GM18873 (cell line): ENCODE measurements around the gene PLOD1.
A peak's percentile ranks its signal among the peaks of the same experiment; 100 is the strongest.

Experiments used
- ATAC-seq: cut with Tn5 transposase; IDR thresholded peaks from one replicate; pipeline ENCODE4 v1.9.1; 2021; ENCODE audit warnings: mild to moderate bottlenecking, moderate library complexity, moderate number of reproducible peaks; ENCODE audit not compliant: unreplicated experiment, low FRiP score

The PLOD1 gene

GRCh38 chr1:11970441-11971185 is 36.1 kb downstream of the PLOD1 start:
- no peak for ATAC-seq

DNA sequence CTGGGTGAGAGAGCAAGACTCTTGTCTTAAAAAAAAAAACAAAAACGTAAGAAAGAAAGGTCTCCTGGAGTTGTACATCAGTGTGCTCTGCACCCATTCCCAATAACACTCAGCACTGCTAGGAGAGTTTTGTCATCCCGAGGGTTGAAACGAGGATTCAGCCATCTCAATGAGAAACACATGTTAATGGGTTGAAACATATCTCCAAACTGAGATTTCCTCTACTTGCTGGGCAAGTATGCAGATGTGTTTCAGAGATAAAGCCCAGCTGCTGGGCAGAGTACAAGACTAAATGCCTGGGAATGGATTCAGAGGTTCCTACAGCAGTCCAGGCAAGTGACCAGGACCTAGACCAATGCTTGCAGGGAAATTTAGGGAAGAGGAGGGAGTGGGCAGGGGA is 43.1 kb downstream of the PLOD1 start:
- no peak for ATAC-seq

- ATAC-seq: no peak
Observed at GRCh38 chr1:11978301-11978700, 43.8 kb downstream of the PLOD1 start.

DNA sequence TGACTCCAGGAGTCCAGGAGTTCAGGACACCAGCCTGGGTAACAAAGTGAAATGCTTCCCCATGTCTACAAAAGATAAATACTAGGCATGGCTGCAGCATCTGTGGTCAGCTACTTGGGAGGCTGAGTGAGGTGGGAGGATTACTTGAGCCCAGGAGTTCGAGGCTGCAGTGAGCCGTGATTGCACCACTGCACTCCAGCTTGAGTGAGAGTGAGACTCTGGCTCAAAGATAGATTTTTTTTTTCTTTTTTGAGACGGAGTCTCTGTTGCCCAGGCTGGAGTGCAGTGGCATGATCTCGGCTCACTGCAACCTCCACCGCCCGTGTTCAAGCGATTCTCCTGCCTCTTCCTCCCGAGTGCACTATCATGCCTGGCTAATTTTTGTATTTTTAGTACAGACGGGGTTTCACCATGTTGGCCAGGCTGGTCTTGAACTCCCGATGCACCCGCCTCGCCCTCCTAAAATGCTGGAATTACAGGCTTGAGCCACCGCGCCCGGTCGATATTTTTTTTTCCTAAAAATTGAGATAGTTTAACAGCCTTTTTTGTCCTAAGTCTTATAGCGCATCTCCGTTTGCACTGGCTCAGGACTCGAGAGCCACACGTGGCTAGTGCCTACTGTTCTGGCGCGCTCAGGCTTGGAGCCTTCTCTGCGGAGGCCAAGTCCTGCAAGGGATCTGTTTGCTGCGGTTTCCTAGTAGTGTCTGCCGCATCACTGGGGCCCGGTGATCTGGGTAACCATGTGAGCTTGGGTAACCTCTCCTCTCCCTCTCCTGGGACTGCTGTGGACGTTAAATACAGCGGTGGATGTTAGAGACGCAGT is 44.7 kb downstream of the PLOD1 start:
- no peak for ATAC-seq

- ATAC-seq: peak; percentile 81
Observed at GRCh38 chr1:11979851-11980675, 45.5 kb downstream of the PLOD1 start, which contains the start of gene MFN2. TSS of gene MFN2 (plus strand) at chr1:11980444. CDS start at chr1:11989169, 8,725 bp downstream.

- ATAC-seq: no peak
Observed at GRCh38 chr1:11980676-11980972, 46.1 kb downstream of the PLOD1 start.

GRCh38 chr1:11981378-11982009 is 47.0 kb downstream of the PLOD1 start:
- ATAC-seq: no peak

GRCh38 chr1:11982010-11982392 is 47.5 kb downstream of the PLOD1 start:
- no peak for ATAC-seq

DNA sequence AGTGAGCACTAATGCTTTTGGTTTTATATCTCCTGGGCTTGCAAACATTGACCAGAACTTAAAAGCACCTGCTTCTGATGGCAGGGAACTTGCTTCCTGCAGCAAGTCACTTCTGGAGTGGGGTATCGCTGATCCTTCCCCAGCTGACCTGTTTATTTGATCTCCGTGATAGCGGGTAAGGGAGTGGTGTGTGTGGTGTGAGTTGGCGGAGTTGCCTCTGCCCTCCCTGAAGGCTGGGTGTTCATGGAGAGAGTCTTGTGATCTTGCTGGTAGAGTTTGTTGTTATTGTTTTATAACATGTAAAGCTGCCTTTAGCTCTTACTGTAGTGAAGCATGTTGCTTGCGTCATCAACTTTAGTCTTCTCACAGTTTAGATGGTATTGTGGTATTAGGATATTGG is 49.6 kb downstream of the PLOD1 start:
- ATAC-seq: no peak

DNA sequence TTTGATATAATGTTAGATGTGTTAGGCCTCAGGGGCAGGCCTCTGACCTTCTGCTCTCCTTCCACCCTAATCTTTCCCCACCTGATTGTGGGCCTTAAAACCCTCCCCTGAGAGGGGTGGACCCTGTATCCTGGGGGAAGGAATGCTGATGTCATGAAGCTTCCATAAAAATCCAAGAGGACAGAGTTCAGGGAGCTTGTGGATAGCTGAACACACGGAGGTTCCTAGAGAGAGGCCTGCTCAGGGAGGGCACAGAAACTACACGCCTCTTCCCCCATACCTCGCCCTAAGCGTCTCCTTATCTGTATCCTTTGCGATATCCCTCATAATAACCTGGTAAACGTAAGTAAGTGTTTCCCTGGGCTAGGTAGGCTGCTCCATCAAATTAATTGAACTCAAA is 50.1 kb downstream of the PLOD1 start:
- ATAC-seq: no peak

DNA sequence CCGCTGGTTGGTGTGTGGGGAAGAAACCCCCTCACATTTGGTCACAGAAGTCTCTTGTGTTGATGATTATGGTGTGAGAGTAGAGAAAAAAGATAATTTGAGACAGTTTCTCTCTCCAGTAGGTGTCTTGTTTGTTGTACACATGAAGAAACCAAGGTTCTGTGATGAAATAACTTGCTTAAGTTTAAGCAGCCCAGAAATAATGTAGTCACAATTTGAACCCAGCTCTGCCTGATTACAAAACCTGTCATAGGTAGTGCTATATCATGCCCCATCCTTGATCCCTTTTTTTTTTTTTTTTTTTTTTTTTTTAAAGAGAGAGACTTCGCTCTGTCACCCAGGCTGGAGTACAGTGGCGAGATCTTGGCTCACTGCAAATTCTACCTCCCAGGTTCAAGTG is 50.7 kb downstream of the PLOD1 start:
- no peak for ATAC-seq

DNA sequence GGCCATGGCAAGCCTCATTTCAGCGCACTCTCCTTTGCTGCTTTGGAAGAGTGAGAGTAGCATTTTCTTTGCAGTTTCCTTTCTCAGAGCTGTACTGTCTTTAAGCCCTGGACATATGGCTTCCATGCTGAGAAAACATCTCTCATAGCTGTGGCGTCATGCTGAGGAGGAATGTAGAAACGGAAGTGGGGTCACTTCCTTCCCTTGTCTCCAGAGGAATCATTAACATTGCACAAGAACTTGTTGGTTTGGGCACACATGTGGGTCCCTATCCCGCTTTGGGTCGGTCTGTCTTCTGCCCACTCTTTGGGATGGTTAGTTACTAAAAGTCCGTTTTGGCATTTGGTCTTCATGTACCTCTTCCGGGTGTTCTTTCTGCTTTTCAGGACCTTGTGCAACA is 51.3 kb downstream of the PLOD1 start:
- no peak for ATAC-seq

GRCh38 chr1:11989669-11990068 is 55.2 kb downstream of the PLOD1 start:
- ATAC-seq: no peak

DNA sequence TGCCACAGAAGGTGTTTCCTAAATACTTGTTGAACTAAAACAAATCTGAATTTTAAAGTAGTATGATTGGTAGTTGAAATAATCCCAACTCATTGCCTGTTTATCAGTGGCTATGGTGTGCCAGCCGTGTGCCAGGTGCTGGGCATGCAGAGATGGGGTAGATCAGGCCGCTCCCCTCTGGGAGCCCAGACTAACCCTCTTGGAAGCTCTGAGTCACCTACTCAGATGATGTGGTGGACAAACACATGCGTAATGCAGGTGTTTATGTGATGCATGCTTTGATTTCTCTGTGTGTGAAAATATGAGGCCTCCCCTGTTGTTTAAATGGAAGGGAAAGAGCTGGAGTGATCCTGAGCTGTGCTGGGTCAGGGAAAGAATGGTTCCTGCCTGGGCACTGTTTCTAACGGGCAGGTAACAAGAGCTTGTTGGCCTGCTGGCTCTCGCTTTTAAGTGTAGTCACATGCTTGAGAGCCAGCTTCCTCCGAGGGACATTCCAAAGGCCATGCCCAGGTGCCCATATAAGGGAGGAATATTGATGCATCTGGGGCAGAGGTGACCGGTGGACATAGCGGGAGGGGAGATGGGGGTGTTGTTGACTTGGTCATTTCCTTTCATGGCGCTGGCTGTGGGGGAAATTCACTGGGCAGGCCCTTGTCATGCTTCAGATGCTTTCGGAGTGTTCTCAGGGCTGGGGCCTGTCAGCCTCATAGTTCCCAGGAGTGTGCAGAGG is 56.0 kb downstream of the PLOD1 start:
- no peak for ATAC-seq

- ATAC-seq: no peak
Observed at GRCh38 chr1:11991969-11992676, 57.6 kb downstream of the PLOD1 start.

DNA sequence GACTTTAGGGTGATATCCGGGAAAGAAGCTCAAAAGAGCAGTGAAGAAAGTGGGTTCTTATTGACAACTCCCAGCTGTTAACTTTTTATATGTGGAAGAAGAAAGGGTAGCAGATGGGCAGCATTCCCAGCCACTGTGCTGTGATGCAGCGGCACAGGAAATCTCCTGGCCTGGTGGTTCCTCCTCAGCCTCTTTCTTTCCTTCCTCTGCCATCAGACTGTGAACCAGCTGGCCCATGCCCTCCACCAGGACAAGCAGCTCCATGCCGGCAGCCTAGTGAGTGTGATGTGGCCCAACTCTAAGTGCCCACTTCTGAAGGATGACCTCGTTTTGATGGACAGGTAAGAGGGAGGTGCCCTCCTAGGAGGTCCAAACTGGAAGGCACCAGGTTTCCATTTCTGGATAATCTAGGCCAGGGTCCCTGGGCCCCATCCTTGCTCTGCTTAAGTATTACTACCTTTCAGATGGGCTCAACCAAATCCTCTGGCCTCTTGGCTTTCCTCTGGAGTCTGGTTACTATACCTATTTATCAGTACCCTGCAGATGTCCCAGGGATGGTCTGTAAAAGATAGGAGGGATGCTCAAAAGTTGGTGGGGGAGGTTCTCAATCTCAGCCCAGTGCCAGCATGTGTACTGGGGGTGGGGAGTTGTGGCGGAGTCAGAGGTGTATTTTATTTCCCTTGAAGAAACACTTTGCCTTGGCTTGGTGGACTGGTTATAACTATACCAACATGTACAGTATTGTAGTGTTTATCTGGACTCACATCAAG is 62.7 kb downstream of the PLOD1 start:
- ATAC-seq: no peak

DNA sequence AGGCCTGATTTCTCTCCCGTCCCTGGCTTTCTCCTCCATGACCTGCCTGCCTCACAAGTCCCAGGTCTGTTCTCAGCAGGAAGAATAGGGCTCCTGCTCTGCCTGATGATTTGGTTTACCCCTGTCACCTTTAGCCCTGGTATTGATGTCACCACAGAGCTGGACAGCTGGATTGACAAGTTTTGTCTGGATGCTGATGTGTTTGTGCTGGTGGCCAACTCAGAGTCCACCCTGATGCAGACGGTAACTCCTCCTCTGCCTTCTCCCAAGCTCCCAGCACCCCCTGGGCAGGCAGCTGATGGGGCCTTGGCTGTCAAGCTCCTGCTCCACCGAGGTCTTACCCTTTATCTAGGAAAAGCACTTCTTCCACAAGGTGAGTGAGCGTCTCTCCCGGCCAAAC is 64.1 kb downstream of the PLOD1 start:
- ATAC-seq: no peak

DNA sequence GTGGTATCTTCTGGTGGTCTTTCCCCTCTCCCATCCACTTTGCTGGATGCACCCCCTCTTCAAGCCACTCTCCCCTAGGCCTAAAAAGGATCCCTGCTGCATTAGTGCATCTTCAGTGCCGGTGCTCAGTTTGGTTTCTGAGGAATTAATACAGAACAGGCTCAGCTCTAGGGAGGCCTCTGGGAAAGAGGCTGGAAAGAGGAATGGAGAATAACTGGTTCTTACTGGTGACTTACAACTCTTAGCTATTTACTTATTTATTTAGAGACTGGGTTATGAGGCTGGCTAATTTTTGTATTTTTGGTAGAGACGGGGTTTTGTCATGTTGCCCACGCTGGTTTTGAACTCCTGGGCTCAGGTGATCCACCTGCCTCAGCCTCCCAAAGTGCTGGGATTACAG is 64.7 kb downstream of the PLOD1 start:
- no peak for ATAC-seq
